ENCODE results near the gene CNTNAP4.

Gene CNTNAP4

DNA sequence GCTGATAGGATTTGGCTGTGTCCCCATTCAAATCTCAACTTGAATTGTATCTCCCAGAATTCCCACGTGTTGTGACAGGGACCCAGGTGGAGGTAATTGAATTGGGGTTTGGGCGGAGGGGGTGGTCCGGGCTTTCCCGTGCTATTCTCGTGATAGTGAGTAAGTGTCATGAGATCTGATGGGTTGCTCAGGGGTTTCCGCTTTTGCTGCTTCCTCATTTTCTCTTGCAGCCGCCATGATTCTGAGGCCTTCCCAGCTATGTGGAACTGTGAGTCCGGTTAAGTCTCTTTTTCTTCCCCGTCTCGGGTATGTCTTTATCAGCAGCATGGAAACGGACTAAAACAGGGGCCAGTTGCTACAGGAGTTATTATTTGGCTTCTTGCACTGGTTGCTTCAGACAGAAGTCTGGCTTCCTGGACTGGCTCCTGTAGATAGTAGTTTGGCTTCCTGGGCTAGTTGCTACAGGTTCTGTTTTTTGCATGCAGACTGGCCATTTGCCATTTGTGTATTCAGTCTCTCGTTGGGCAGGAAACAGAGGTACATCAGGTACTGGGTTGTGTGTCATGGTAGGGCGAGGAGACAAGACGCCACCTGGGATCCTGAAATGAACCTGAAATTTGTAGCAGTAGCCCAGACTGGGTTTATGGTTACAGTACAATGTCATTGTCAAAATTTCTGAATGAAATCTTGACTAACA lies 32.6 kb downstream of the CNTNAP4 start:
- DNase-seq: no peak

DNA sequence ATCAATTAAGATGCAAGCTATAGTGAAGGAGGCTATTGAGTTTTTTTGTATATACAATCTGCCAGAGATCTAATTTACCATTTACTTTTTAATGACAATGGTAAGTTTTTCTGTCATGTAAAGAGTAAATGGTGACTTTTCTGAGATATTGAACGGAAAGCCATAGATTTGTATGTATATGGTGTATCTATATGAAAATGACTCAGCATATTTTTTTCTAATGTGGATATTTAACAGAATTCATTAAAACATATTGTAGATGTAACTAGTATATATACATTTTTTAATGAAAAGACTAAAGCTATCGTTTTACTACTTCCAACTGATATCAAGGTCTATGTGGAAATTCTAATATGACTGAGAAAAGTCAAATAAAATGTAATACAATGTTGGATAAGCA lies 34.1 kb downstream of the CNTNAP4 start:
- no peak for DNase-seq

DNA sequence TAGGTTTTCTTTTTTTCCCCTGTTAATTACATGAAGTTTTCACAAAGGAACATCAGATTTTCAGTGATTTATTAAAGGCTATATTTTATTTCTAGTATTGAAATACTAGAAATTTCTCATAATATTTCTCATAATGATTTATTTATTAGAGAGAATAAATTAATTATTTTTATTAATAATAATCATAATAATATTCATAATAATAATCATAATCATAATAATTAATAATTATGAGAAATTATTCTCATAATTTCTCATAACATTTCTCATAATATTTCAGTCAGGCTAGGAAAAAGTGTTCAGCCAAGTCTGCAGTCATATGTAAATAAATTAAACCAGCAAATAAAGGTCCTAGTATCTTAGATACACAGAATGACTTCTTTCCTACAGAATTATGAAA lies 41.4 kb downstream of the CNTNAP4 start:
- no peak for DNase-seq

DNA sequence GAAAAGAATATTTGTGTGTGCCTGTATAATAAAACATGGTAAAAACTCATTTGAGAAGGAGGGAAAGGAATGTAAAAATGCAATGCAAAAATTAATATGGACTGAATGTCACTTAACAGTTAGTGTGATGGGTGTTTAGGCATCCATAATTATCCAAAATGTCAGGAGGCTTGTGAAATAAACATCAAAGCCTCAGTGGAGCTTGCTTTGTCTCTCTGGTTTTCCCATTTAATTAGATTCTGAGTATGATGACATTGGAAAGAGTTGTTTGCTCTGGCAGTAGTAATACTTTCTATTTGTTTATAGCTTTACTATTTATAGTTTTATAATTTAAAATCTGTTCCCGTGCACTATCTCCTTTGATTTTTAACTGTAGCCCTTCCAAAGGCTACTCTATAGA lies 51.9 kb downstream of the CNTNAP4 start:
- no peak for DNase-seq

DNA sequence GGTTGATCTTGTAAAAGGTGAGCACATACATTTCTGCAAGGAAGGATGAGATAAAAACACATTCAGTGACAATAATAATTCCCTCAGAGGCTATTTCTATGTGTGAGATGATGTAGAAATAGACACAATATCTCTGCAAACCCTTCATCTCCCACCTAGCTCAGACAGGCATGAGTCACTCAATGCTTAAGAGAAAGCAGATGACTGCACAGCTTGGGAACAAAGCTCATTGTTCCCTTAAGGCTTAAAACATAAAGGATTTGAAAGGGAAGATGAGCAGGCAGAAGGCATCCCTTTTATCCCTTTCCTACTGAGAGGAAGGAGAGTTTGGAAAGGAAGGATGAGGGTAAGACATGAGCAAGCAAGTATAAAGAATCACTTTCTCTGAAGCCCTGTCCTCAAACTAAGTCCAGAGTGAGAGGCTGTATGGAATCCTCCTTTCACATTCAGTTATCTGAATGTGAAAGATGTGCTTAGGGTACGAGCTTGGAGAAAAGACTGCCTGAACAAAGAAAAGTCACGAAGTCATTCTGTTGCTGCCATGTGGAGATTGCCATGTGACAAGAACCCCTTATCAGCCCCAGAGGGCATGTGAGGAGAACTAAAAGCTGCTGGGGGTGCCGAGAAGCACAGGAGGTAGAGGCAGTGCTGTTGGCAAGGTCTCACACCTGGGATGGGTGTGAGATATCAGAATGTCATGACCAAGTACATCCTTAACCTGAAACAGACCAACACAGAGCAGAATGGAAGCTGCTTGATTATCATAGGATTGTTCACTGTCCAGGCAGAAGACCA lies 58.2 kb downstream of the CNTNAP4 start:
- DNase-seq: no peak

DNA sequence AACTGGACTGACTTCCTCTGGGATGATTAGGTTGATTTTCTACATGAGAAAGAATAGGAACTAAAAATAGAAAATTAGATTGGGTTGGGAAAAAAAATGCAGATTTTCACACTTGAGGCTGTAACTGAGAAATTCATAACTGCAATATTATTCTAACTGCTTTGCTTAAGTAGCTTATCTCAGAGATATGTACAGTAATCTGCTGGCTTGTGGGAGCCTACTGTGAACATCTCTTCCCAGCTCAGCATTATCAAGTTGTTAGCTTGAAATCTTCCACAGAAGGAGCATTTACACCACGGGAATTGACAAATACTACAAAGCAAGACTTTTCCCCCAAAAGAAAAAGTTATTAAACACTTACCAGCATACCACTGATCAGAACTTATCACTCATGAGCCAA lies 58.9 kb downstream of the CNTNAP4 start:
- no peak for DNase-seq

DNA sequence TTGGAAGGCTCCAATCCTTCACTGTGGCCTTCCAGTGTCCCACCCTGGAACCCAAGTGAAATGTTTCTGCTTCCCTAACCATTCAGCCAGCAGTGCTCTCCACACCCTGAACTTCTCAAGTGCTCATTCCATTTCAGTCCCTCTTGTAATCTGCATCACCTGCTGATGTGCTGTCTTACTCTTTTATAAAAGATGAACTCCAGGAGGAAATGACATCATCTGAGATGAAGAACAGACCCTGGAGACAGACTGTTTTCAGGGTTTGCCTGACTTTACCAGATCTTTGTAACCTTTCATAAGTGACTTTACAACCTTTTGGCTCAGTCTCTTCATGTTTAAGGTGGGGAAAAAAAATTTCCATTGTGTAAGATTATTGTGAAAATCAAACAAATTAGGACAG lies 61.3 kb downstream of the CNTNAP4 start:
- no peak for DNase-seq

DNA sequence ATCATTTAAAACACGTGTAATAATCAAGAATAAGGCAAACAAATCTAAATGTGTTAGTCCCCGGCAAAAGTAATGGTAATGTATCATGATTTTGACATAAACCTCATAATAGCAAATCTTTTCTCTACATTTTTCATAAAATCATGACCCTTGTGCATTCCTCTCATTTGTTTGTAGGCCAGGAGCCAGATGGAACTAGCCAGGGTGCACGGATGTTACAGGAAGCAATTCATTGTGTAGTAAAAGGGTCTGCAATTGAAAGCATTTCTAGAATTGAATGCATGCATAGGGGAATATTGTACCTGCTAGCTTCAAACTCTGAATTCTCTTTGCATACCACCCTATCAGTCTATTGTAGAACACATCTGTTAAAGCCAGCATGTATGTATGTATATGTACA lies 66.6 kb downstream of the CNTNAP4 start:
- DNase-seq: no peak

DNA sequence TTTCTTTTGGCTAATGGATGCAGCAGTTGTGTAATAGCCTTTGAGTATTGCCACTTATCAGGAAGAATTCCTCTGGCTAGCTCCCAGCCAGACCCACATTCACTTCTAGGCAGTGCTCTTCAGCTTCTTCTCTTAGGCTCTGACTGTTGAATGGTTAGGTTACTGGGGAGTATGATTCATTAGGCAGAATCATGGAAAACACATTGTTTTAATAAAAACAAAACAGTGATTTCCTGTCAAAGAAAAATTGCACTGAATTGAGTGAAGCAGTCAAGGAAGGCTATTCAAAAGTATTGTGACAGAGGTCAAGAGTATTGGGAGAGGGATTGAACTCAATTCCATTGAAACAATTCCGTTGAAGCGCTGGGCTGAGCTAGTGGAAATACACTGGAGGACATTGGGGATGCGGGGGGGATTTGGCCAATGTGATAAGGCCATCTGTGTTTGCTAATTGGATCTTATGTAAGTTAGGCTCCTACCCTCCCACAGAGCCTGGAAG lies 68.0 kb downstream of the CNTNAP4 start:
- no peak for DNase-seq

DNA sequence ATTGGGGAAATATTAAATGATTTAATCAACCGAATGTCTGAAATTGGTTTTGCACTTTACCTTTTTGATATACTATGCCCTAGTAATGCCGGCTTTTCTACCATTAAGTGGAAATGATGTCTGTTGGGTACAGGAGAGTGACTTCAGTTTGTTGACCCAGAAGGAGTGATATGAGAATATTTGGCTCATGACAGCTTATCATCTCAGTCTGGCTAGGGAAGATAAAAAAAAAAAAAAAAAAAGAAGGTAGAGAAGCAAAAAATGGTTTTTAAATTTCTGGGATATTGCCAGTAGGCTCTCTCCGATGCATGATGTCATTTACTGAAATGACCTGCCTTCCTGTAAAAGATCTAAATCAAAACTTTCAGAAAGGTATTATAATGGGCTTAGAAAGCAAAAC lies 69.0 kb downstream of the CNTNAP4 start:
- DNase-seq: no peak

DNA sequence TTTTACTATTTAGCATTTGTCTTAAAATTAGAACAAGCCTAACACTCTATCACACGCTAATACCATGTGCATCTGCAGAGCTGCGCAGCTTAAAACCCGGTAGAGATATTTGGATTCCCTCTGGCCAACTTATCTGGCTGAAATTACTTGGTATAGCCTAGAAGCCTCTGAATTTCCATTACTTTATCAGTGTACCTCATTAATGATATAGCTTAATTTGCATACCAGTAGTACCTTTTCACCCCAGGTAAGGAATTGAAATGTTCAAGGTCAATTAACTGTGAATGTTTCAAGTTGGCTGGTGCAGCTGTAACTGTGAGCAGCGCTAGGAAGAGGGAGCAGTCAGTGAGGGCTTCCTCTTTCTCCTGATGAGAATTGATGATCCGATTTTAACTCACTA lies 74.2 kb downstream of the CNTNAP4 start:
- no peak for DNase-seq

DNA sequence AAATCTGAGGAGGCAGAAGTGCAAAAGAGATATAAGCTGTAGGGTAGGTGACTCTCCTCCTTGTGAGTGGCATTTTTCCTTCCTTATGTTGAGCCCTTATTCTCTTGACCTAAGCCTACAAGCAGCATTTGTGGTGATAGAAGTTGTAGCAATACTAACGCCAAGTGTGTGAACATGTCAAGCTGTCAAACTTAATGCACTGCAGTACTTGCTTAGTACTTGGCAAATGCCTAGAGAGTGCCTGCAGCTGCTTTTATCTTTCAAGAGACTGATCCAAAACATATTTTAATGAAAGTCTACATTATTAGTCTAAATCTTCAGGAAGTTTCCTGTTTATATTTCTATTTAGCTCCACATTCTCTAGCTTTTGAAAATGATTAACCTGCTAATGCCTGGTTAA lies 83.2 kb downstream of the CNTNAP4 start:
- DNase-seq: no peak

DNA sequence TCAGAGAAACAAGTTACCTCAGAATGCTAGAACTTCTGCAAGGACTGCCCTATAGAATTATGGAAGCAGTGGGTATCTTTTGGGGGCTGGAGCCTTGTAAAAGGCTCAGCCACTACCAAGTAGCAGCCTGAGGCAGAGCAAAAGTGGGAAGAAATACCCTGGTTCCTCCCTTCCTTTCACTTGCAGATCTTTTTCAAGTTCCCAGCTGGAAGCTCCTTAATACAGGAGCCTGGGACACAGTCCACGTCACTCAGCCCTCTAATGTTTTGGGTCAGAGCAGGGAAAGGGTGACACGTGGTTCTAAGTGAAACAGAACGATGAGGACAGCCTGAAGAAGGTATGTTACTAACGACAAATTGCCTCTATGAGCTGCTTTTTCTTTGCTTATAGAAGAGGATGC lies 93.1 kb downstream of the CNTNAP4 start:
- DNase-seq: no peak

DNA sequence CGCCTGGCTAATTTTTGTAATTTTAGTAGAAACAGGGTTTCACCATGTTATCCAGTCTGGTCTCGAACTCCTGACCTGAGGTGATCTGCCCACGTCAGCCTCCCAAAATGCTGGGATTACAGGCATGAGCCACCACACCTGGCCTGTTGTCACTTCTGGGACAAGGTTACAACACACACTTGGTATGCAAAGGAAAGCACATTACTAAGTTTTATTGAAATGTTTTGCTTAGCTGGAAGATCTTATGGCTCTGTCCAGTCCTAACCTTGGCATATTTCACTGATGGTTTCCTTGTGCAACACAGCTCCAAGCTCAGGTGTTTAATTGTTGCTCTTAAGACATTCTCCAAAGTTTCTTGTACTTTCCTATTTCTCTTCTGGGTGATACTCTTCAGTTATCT lies 94.2 kb downstream of the CNTNAP4 start:
- DNase-seq: no peak

DNA sequence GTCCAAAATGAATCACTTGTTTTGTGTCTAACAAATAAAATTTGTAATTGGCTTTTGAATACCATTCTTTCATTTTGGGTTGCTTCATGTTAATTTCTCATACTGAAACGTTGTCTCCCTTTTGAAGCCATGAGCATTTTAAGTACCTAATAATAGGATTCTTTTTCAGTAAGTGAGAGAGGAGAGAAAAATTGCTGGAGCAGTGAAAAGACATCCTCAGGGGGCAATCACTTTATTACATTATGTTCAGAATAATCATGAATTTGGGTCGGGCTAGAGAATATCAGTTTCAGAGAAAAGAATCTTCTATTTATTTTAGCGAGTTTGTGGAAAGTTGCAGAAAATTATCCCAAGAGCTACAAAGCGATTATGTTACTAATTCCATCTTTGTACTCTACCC lies 96.8 kb downstream of the CNTNAP4 start:
- DNase-seq: no peak

DNA sequence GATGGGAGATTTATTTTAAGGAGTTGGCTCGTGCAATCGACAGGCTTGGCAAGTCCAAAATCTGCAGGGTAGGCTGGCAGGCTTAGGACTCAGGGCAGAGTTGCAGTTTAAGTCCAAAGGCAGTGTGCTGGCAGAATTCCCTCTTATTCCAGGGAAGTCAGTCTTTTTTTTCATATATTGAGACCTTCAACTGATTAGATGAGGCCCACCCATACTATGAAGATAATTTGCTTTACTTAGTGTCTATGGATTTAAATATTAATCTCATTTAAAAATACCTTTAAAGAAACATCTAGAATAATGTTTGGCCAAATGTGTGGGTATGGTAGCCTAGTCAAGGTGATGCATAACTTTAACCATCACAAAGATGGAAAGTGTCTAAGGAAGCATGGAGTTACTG lies 99.8 kb downstream of the CNTNAP4 start:
- DNase-seq: no peak

DNA sequence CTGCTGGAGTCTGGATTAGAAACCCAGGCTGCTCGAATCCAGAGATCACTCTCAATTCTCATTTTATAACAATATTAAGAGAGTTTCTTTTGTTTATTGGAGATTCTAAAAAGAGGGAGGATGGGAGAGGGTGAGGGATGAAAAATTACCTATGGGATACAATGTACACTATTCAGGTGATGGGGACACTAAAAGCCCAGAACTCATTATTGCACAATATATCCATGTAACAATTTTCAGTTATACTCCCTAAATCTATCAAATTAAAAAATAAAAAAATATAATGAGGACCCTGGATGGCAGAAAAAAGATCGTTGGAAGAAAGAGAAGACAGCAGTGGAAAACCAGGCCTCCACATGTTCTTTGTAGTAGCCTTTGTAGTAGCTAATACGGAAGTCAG lies 100.8 kb downstream of the CNTNAP4 start:
- DNase-seq: no peak

DNA sequence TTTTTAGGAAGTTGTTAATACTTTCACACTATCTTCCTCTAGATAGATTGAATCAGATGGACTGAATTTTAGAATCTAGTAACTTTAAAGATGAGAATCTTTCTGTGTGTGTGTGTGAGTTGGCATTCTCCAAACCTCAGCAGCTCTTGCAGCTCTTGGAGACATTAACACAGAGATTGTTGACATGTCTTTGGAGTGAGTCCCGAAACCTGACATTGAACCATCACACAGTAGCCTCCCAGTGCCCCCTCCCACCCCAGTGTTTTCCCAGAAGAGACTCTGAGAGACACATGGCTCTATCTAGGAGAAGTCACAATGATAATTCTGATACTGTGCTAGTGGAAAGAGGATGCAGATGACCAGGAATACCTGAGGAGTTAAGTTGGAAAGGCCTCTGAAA lies 103.9 kb downstream of the CNTNAP4 start:
- no peak for DNase-seq

DNA sequence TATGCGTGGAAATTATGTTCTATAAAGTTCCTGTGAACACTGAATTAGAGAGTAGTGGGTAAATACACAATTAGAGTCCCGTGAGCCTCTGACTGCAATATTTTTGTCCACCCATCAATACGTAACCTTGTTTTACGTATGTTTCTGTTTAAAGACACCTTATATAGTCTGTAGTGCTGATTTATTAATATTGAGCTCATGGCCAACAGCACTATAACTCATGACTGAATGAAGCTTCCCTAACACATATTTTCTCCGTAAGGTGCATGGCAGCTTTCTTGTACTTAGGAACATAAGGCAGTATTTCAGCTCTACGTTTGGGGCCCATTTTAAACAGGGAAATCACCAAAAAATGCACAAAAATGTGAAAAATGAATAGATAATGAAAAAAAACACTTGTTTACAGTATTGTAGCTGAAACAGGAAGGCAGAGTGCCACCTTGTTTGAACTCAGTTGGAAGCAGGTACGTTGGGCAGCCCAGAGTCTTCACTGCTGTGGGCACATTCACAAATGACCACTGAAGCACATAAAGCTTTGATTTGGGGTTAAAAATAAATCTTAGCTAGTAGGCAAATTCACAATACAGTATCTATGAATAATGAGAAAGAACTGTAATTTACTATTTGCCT lies 108.5 kb downstream of the CNTNAP4 start:
- no peak for DNase-seq

DNA sequence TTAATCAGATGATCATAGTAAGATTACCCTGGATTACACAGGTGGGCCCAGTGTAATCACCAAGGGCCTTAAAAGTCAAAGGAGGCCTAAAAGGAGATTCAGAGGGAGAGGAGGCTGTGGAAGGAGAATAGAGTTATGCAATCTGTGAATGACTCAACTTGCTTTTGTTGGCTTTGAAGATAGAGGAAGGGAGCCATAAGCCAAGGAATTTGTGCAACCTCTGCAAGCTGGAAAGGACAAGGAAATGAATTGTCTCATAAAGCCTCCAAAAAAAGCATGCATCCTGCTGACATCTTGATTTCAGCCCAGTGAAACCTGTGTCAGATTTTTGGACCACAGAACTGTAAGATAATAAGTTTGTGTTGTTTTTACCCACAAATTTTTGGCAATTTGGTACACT lies 109.6 kb downstream of the CNTNAP4 start:
- no peak for DNase-seq

DNA sequence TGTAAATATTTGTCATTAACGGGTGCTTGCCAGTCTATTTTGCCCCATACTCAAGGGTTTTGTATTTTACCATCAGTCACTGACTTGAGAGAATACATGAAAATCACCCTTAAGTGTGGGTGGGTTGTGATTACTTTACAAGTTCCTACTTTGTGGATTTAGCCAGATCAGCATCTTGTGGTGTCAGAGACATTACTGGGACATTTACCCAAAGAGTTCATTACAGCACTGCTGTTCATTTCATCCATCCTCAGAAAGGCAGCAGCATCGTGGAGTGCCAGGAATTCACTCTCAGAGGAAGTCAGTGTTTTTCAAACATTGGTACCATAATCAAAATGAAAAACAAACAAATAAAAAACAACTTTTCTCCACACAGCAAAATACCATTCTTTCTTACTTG lies 110.8 kb downstream of the CNTNAP4 start:
- DNase-seq: no peak

DNA sequence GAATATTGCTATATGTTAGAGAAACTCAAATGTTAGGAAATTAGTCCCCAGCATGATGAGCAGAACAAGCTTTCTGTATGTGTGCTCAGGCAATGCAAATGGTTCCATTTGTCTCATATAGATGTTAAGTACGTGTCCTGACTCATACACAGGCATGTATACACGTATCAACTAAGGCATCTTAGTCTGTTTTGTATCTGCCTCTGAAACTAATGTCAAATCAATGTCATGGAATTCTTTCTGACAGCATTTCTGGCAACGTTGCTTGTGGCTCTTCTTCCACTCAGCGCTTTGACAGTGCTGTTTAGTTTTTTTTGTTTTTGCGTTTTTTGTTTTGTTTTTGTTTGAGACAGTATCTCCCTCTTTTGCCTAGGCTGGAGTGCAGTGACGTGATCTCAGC lies 111.9 kb downstream of the CNTNAP4 start:
- DNase-seq: no peak

DNA sequence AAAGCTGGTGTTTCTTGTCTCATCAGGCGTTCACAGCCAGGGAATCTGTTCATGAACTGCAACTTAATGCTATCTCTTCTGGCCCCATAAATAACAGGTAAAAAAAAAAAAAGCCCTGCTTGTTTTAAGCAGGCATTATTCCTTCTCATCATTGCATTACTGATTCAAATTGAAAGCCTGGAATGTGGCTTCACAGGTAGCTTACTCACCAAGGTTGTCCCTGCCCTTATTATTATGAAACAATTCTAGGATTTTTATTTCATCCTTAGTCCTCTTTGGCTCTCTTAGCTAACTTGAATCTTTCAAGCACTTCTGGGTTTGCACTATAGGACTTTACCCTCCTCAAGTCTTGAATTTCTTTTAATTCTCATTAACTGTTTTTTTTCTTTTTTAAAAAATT lies 113.3 kb downstream of the CNTNAP4 start:
- DNase-seq: no peak

DNA sequence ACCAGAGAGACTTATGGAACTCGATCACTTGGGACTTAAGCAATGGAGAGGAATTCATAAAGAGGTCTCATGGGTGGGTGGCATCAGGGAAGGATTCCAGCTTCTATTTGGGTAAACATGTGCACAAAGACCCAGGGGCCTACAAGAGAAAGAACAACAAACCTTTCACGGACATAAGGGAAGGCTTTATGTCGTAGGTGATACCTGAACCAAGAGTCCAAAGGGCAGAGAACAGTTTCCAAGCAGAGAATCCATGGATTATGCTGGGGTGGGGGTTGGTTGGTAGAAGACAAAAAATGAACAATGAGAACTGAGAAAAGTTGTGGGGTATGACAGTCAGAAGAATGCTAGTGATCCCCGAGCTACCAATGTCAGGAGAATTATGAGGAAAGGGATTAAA lies 119.8 kb downstream of the CNTNAP4 start:
- no peak for DNase-seq

Data from effector CD4-positive, alpha-beta T cell (primary cell).